ENCODE results near the gene PLCB1.

Gene PLCB1

DNA sequence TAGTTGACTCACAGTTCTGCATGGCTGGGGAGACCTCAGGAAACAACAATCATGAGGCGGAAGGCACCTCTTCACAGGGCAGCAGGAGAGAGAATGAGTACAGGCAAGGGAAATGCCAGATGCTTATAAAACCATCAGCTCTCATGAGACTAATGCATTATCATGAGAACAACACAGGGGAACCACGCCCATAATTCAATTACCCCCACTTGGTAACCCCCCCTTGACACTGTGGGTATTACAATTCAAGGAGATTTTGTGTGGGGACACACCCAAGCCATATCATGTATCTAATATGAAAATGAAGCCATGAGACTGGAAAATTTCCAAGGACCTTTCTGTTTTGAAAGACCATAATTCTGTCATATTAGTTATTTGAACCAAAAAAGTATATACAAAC is 594.4 kb downstream of the PLCB1 start:
- H3K27ac ChIP-seq, result no peak overlapping the region
- H3K4me1 ChIP-seq, result no peaks in the 10 kb centered on the region
- H3K36me3 ChIP-seq, result no peaks in the 10 kb centered on the region
- H3K4me3 ChIP-seq, result no peak overlapping the region
- intact Hi-C loops (cut with DNase I; ENCODE audit: low total_unique reads), result no loop called here
- no peak for TF ChIP-seq CTCF (IDR thresholded peaks at IDR 0.05)
- no peaks in the 10 kb centered on the region for H3K9me3 ChIP-seq
- H3K27me3 ChIP-seq, result no peaks in the 10 kb centered on the region
- DNase-seq, result no peak

- no peaks in the 10 kb centered on the region for H3K27me3 ChIP-seq
- no peak for TF ChIP-seq CTCF (IDR thresholded peaks at IDR 0.05)
- no peak overlapping the region for H3K27ac ChIP-seq
- H3K9me3 ChIP-seq, result no peaks in the 10 kb centered on the region
- no peaks in the 10 kb centered on the region for H3K36me3 ChIP-seq
- DNase-seq, result no peak
- no peak overlapping the region for H3K4me3 ChIP-seq
- intact Hi-C loops (cut with DNase I; ENCODE audit: low total_unique reads), result no loop called here
- no peaks in the 10 kb centered on the region for H3K4me1 ChIP-seq
Observed at GRCh38 chr20:8735014-8735413, 602.9 kb downstream of the PLCB1 start.

- Histone ChIP-seq H3K4me3 (no peak overlapping the region), H3K4me1 (no peaks in the 10 kb centered on the region), H3K27ac (no peak overlapping the region), H3K36me3 (no peaks in the 10 kb centered on the region), H3K9me3 (no peaks in the 10 kb centered on the region), H3K27me3 (no peaks in the 10 kb centered on the region)
- intact Hi-C loops (cut with DNase I; ENCODE audit: low total_unique reads), result no loop called here
- no peak for DNase-seq
- TF ChIP-seq CTCF (IDR thresholded peaks at IDR 0.05), result no peak
Observed at GRCh38 chr20:8735674-8736073, 603.6 kb downstream of the PLCB1 start.

DNA sequence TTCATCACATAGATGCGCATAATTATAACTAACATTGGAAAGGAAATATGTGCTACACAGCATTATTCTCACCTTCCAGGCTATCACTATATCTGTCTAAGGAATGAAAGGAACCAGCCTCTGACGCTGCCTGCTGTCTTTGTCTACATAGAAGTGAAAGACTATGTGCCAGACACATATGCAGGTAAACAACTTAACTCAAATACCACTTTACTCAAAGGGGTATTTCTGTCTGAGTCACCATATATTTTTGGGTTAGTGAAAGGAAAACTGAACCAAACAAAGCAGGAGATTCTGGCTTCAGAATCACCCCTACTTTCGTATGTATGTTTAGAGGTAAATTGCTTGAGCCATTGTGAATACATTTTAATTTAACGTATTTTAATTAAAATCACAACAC is 608.2 kb downstream of the PLCB1 start:
- Histone ChIP-seq H3K4me1 (no peaks in the 10 kb centered on the region), H3K27ac (no peak overlapping the region), H3K36me3 (peaks cover 0 to 6% (median 0%) of the 10 kb centered on the region in 3 donors), H3K4me3 (no peak overlapping the region), H3K9me3 (no peaks in the 10 kb centered on the region), H3K27me3 (no peaks in the 10 kb centered on the region)
- intact Hi-C loops (cut with DNase I; ENCODE audit: low total_unique reads), result no loop called here
- DNase-seq, result no peak
- no peak for TF ChIP-seq CTCF (IDR thresholded peaks at IDR 0.05)

DNA sequence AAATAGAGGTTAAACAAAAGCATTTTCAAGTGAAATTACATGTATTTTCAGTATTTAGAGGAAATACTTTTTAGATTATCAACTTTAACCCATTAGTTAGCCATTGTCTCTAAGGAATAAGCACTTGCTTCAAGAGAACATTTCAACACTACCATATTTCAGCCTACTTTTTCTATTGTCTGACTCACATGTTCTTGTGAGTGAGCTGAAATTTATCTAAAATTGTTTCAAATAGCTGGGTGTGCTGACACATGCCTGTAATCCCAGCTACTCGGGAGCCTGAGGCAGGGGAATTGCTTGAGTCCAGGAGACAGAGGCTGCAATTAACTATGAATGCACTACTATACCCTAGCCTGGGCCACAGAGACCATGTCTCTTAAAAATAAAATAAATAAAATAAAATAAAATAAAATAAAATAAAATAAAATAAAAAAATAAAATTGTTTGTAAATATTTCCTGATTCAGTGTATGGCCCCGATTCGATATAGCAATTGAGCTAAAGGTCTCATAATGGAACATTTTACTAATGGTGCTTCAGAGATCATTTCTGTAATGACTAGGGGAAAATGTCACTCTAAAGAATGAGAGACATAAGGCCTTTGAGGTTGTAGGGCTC is 612.3 kb downstream of the PLCB1 start:
- H3K9me3 ChIP-seq, result no peaks in the 10 kb centered on the region
- TF ChIP-seq CTCF (IDR thresholded peaks at IDR 0.05), result no peak
- H3K27me3 ChIP-seq, result no peaks in the 10 kb centered on the region
- DNase-seq, result no peak
- peaks cover 0 to 6% (median 0%) of the 10 kb centered on the region in 3 donors for H3K36me3 ChIP-seq
- H3K4me1 ChIP-seq, result no peaks in the 10 kb centered on the region
- intact Hi-C loops (cut with DNase I; ENCODE audit: low total_unique reads), result no loop called here
- H3K27ac ChIP-seq, result no peak overlapping the region
- no peak overlapping the region for H3K4me3 ChIP-seq

DNA sequence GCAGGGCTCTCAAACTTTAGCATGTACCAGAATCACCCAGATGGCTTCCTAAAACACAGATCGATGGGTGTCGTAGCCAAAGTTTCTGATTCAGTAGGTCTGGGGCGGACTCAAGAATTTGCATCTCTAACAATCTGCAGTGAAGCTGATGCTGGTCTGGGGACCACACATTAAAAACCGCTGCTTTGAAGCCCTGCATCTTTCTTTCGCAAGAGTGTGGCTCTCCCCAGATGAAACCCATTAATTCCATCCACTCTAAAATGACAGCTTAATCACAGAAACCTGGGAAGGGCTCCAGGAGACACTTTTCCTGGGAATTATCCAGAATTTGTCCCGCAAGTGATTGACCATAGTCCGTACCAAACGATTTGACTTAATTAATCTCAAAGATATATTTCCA is 617.0 kb downstream of the PLCB1 start:
- H3K27me3 ChIP-seq, result no peaks in the 10 kb centered on the region
- no peak for TF ChIP-seq CTCF (IDR thresholded peaks at IDR 0.05)
- H3K36me3 ChIP-seq, result no peaks in the 10 kb centered on the region
- intact Hi-C loops (cut with DNase I; ENCODE audit: low total_unique reads), result no loop called here
- no peaks in the 10 kb centered on the region for H3K4me1 ChIP-seq
- H3K9me3 ChIP-seq, result no peaks in the 10 kb centered on the region
- DNase-seq, result no peak
- no peak overlapping the region for H3K4me3 ChIP-seq
- no peak overlapping the region for H3K27ac ChIP-seq
